ENCODE results near the gene ESPNL.

The ESPNL gene

DNA sequence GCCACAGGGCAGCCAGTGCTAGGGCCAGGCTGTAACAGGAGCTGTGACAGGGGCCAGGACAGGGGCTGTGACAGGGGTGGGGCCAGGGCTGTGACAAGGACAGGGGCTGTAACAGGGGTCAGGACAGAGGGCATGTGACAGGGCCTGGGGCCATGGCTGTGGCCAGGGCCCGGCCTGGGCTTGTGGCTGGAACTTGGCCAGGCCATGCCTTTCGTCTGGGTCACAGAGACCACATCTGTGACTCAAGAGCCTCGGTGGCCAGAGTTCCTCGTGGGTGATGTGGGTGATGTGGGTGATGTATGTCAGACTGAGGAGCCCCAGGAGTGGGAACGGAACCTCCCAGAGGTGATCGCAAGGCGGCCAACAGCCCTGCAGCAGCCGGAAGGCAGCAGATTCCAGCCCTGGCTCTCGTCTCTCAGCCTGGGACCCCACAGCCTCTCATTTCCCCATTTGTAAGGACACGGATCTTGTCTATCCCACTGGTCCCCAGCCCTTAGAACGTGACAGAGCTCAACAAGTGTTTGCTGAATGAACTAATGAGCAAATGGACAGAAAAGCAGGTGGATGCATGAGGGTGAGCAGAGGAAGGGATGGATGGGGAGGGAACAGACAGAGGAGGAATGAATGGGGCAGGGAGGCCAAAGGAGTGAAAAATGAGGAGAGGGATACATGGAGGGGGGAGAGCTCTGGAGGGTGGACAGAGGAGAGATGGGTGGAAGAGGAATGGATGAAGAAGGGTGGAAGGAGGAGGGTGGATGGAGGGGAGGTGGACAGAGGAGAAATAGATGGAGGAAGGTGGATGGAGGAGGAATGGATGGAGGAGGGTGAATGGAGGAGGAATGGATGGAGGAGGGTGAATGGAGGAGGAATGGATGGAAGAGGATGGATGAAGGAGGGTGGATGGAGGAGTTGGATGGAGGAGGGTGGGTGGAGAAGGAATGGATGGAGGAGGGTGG, 17.3 kb downstream of the ESPNL start:
- no peaks in the 10 kb centered on the region for H3K4me1 Mint-ChIP-seq
- no peak overlapping the region for H3K27ac Mint-ChIP-seq (ENCODE audit: low read depth)

DNA sequence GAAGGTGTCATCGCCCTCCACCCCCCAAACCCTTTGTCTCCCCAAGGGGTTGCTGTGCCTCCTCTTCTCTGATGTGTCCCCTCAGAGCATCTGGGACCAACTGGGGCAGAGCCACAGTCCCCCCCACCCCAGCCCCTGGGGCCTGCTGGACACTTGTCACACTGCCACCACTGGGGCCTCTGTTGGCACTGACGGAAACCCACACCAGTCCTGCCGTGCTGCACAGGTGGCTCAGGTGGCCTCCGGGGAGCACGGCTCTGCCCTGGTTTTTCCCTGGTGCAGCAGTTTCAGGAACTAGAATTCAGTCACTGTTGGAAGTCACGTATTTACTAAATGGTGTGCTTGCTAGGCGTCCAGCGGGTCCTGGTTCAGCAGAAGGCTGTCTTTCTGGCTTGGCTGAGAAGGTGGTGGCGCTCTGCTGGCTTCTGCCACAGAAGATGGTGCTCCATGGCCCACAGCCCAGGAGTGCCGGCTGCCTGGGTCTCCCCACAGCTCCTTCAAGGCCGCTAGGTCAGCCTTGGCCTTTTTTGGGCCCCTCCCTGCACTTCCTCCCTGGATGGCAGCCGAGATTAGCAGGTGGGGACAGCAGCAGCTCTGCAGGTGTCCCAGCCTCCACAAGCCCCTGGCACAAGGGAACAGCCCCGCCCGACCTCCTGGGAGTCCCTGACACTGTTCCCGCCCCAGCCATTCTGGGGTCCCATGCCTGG, 19.8 kb downstream of the ESPNL start:
- Mint-ChIP-seq H3K27me3 (peaks cover 17% of the 10 kb centered on the region), H3K4me3 (no peak overlapping the region), H3K36me3 (ENCODE audit: insufficient read depth) (no peaks in the 10 kb centered on the region), H3K9me3 (no peaks in the 10 kb centered on the region), H3K4me1 (no peaks in the 10 kb centered on the region), H3K27ac (ENCODE audit: low read depth) (no peak overlapping the region)
- no peak for DNase-seq (ENCODE audit: low spot score in 2 of 2)
- no peak for ATAC-seq (replicated peaks; ENCODE audit: extremely low read depth, poor library complexity, severe bottlenecking)

More for the DNA sequence above, 17.3 kb downstream of the ESPNL start:
- H3K36me3 Mint-ChIP-seq (ENCODE audit: insufficient read depth) = peaks cover 2% of the 10 kb centered on the region
- no peak for DNase-seq (ENCODE audit: low spot score in 2 of 2)
- H3K27me3 Mint-ChIP-seq = peaks cover 17% of the 10 kb centered on the region
- no peaks in the 10 kb centered on the region for H3K9me3 Mint-ChIP-seq
- no peak for ATAC-seq (replicated peaks; ENCODE audit: extremely low read depth, poor library complexity, severe bottlenecking)
- H3K4me3 Mint-ChIP-seq = no peak overlapping the region

DNA sequence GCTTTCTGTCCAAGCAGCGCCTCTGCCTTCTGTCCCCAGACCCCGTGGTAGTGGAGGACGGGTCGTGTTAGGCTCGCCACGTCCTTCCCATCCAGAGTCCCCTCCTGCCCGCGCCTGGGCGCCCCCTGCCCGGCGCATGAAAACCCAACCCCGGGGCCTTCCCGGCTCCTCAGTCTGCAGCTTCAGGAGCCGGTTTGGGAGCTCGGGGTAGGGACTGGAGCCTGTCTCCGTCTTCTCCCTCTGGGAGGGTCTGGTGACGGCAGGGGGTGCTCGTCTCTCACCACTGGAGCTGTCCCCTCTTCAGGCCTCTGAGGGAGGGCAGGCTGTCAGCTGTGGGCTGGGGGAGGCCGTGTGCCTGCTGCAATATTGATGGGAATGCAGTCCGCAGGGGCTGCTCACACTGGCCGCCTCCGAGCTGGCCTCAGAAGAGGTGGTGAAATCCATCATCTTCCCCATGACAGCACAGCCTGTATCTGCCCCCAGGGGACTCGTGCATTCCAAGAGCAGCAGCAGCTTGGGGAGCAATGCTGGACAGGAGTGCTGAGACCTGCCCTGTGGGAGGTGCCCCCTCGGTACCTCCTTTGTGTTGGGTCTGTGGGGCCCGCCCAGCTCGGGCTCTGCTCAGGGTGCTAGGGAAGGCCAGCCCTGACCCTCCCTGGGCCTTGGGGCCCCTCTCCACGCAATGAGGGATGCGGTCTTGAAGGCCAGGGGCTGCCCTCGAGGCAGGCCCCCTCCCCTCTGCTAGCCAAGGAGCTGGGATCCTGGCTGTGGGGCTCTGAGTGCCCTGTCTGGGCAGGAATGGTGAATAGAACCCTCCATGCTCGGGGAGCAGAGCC, 20.5 kb downstream of the ESPNL start:
- Mint-ChIP-seq H3K9me3 (no peaks in the 10 kb centered on the region), H3K4me3 (no peak overlapping the region), H3K27me3 (peaks cover 17% of the 10 kb centered on the region), H3K27ac (ENCODE audit: low read depth) (no peak overlapping the region), H3K4me1 (no peaks in the 10 kb centered on the region), H3K36me3 (ENCODE audit: insufficient read depth) (no peaks in the 10 kb centered on the region)
- ATAC-seq (replicated peaks; ENCODE audit: extremely low read depth, poor library complexity, severe bottlenecking) (no peak), DNase-seq (ENCODE audit: low spot score in 2 of 2) (no peak)

DNA sequence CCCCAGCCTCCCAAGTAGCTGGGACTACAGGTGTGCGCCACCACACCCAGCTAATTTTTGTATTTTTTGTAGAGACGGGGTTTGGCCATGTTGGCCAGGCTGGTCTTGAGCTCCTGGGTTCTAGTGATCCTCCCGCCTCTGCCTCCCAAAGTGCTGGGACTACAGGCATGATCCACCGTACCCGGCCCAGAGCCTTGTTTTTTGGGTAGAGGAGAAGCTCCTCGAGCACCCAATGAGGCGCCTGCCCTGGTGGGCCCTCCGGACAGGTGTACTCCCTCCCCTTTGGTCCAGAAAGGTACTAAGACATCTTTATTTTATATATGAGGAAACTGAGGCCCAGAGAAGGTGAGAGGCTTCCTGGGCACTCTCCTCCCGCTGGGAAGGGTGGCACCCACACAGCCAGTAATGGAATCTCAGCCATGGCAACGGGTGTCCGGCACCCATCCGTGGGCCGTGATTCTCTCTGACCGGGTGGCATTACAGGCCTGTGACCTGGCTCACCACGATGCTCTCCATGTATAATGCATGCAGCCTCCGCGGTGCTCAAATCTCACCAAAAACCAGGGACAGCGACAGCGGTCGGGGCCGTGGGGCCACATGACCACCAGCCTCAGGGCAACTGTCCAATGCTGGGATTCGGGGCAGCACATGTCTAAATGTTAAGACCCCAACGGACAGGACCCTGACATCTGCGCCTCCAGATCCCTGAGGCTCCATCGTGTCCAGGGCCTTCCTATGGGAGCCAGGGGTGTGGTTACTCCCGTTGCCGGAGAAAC, 21.6 kb downstream of the ESPNL start:
- Mint-ChIP-seq H3K27me3 (peaks cover 17% of the 10 kb centered on the region), H3K9me3 (no peaks in the 10 kb centered on the region), H3K36me3 (ENCODE audit: insufficient read depth) (no peaks in the 10 kb centered on the region), H3K4me1 (no peaks in the 10 kb centered on the region), H3K27ac (ENCODE audit: low read depth) (no peak overlapping the region), H3K4me3 (no peak overlapping the region)
- ATAC-seq (replicated peaks; ENCODE audit: extremely low read depth, poor library complexity, severe bottlenecking) = no peak
- no peak for DNase-seq (ENCODE audit: low spot score in 2 of 2)

DNA sequence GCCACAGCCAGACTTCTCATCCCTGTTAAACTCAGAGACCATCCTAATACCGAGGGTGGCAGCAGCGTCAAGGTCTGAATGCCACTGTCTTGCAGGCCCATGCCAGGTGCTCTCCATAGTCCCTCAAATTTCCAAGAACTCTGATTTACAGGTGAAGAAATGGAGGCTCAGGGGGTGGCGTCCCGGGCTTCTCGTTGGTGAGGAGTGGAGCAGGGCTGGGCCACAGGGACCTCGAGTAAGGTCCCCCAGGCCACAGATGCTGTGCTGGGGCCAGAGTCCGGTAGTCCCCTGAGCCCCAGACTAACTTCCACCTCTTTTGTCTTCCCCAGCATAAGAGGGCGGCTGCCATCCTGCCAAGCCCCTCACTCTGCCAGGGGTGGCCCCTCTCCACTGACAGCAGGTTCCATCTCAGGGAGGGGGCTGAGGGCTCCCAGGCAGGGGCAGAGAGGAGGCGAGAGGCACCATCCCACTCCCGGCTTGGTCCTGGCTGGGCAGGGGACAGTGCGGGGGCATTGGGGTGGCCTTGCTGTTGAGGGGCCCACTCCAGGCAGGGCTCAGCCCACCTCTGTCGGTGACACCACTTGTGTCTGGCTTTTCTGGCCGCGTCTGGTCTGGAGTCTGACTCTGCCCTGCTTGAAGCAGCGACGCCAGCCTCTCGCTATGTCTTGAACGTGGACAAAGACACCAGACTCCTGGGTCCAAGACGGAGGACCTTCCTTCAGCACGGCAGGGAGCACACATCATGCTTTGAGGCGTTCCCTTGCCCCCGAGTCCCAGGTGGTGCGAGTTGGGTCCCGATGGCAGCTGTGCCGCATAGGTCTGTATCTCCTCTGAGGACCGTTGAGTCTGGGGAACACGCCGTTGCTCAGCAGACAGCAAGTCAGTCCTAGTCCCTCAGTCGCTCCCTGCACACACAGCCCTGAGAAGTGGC, 22.4 kb downstream of the ESPNL start:
- Mint-ChIP-seq H3K27me3 (peaks cover 17% of the 10 kb centered on the region), H3K36me3 (ENCODE audit: insufficient read depth) (no peaks in the 10 kb centered on the region), H3K27ac (ENCODE audit: low read depth) (no peak overlapping the region), H3K9me3 (no peaks in the 10 kb centered on the region), H3K4me3 (no peak overlapping the region), H3K4me1 (no peaks in the 10 kb centered on the region)
- ATAC-seq (replicated peaks; ENCODE audit: extremely low read depth, poor library complexity, severe bottlenecking) = no peak
- DNase-seq (ENCODE audit: low spot score in 2 of 2) = no peak

DNA sequence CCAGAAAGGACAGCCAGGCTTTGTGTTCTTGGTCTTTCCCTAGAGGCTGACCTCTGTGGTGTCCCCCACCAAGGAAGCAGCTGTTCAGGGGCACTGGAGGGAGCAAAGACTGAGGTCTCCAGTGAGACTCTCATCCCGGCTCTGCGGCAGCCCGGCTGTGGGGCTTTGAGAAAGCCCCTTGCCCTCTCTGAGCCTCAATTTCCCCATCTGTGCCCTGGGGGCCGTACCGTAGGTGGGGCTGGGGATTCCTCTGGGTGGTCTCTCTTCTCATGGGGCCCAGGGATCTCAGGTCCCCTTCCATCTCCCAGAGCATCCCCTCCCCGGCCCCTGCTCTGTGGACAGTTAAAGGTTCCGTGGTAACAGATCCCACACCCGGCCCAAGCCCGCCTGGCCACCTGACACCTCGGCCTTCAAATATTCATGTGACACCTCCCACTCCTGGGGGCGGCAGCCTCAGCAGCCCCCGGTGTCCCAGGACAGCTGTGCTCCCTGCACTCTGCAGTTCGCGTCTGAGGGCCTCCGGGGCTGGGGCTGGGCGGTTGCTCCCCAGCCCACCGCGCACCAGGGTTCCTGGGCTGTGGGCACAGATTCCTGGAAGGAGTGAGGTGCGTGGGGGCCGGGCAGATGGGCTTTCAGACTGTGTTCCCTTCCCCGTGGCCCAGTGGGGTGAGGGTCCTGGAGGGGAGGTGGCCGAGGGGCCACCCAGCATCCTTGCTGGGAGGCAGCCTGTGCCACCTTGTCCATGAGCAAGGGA, 23.3 kb downstream of the ESPNL start:
- Mint-ChIP-seq H3K27ac (ENCODE audit: low read depth) (no peak overlapping the region), H3K4me1 (no peaks in the 10 kb centered on the region), H3K9me3 (no peaks in the 10 kb centered on the region), H3K27me3 (peaks cover 16% of the 10 kb centered on the region), H3K4me3 (no peak overlapping the region), H3K36me3 (ENCODE audit: insufficient read depth) (no peaks in the 10 kb centered on the region)
- ATAC-seq (replicated peaks; ENCODE audit: extremely low read depth, poor library complexity, severe bottlenecking) (no peak), DNase-seq (ENCODE audit: low spot score in 2 of 2) (no peak)

DNA sequence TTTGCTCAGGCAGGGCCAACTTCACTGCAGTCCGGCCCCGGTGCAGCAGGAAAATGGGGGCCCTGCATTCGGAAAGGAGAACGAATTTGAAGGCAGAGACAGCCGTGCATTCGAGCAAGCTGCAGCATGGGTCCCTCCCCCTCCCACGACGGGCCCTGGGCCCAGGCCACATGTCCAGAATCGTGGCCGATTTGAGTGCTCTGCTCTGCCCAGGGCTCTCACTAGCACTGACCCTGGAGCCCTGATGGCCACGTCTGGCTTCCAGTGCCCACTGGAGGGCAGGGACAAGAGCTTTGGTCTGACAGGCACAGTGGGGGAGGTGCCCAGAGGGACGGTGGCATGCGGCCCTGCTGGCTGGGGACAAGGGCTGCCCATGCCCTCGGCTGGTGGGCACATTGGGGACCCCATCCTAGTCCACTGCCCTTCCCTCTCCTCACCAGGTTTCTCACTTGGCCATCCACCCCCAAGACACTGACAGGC, 23.9 kb downstream of the ESPNL start:
- H3K36me3 Mint-ChIP-seq (ENCODE audit: insufficient read depth) = no peaks in the 10 kb centered on the region
- ATAC-seq (replicated peaks; ENCODE audit: extremely low read depth, poor library complexity, severe bottlenecking) = no peak
- H3K4me3 Mint-ChIP-seq = no peak overlapping the region
- H3K27me3 Mint-ChIP-seq = peaks cover 10% of the 10 kb centered on the region
- H3K9me3 Mint-ChIP-seq = no peaks in the 10 kb centered on the region
- H3K27ac Mint-ChIP-seq (ENCODE audit: low read depth) = no peak overlapping the region
- H3K4me1 Mint-ChIP-seq = no peaks in the 10 kb centered on the region
- no peak for DNase-seq (ENCODE audit: low spot score in 2 of 2)

DNA sequence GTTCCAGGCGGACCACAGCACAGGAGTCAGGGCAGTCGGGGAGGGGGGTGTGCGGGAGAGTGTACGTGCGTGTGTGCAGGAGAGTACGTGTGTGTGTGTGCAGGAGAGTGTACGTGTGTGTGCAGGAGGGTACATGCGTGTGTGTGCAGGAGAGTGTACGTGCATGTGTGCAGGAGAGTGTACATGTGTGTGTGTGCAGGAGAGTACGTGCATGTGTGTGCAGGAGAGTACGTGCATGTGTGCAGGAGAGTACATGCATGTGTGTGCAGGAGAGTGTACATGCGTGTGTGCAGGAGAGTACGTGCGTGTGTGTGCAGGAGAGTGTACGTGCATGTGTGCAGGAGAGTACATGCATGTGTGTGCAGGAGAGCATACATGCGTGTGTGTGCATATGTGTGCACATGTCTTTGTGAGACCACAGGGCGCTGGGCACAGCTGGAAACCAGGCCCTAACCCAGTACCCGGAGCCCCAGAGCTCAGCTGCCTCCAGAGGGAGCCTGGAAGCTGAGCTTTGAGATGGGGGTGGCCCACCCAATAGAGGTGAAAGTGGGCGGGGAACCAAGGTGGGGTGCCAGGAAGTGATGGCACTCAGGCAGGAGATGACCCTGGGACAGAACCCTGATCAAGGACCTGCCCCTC, 24.5 kb downstream of the ESPNL start:
- H3K4me3 Mint-ChIP-seq = no peak overlapping the region
- no peaks in the 10 kb centered on the region for H3K4me1 Mint-ChIP-seq
- no peaks in the 10 kb centered on the region for H3K9me3 Mint-ChIP-seq
- peaks cover 4% of the 10 kb centered on the region for H3K27me3 Mint-ChIP-seq
- DNase-seq (ENCODE audit: low spot score in 2 of 2) (no peak), ATAC-seq (replicated peaks; ENCODE audit: extremely low read depth, poor library complexity, severe bottlenecking) (no peak)
- no peaks in the 10 kb centered on the region for H3K36me3 Mint-ChIP-seq (ENCODE audit: insufficient read depth)
- H3K27ac Mint-ChIP-seq (ENCODE audit: low read depth) = no peak overlapping the region

DNA sequence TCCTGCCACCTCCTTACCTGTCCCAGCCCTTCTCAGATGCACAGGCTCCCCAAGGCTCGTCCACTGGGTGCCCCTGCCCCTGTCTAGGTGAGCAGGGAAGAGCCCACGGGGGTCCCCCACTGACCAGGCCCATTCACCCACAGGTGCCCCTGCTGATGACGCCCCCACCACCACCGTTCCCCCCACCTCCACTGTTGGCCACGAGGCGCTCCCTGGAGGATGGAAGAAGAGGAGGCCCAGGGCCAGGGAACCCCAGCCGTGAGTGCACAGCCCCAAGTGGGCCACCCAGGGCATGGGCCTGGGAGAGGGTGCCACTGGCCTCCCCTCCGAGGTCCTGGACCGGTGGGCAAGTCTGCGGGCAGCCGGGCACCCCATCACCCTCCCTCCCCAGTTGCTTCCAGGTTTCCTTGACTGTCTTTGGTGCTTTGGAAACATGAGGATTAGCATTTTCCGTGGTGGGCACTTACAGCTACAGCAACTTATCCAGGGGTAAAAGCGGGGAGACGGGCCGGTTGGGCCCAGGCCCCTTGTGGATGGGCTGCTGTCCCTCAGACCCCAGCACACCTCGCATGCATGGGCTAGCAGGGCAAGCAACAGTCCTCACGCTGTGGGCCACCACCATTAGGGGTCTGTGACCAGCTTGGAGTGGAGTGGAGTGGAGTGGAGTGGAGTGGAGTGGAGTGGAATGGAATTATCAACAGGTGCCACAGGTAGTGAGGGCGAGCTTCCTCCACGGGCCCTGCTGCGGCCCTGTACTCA, 25.2 kb downstream of the ESPNL start:
- no peaks in the 10 kb centered on the region for H3K4me1 Mint-ChIP-seq
- ATAC-seq (replicated peaks; ENCODE audit: extremely low read depth, poor library complexity, severe bottlenecking) = no peak
- H3K36me3 Mint-ChIP-seq (ENCODE audit: insufficient read depth) = no peaks in the 10 kb centered on the region
- no peaks in the 10 kb centered on the region for H3K9me3 Mint-ChIP-seq
- no peak overlapping the region for H3K27ac Mint-ChIP-seq (ENCODE audit: low read depth)
- H3K4me3 Mint-ChIP-seq = no peak overlapping the region
- H3K27me3 Mint-ChIP-seq = no peaks in the 10 kb centered on the region
- DNase-seq (ENCODE audit: low spot score in 2 of 2) = no peak

DNA sequence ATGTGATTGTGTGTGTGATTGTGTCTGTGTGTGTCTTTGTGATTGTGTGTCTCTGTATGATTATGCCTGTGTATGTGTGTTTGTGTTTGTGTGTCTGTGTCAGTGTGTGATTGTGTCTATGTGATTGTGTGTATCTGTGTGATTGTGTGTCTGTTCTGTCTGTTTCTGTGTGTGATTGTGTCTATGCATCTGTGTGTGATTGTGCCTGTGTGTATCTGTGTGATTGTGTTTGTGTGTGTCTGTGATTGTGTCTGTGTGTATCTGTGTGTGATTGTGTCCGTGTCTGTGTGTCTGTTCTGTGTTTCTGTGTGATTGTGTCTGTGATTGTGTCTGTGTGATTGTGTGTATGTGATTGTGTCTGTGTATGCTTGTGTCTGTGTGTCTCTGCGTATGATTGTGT, 26.2 kb downstream of the ESPNL start:
- Mint-ChIP-seq H3K9me3 (no peaks in the 10 kb centered on the region), H3K36me3 (ENCODE audit: insufficient read depth) (no peaks in the 10 kb centered on the region), H3K4me1 (no peaks in the 10 kb centered on the region), H3K27ac (ENCODE audit: low read depth) (no peak overlapping the region), H3K4me3 (no peak overlapping the region), H3K27me3 (no peaks in the 10 kb centered on the region)
- DNase-seq (ENCODE audit: low spot score in 2 of 2) = no peak
- ATAC-seq (replicated peaks; ENCODE audit: extremely low read depth, poor library complexity, severe bottlenecking) = no peak

All from central memory CD8-positive, alpha-beta T cell (primary cell).